Measurements from ENCODE around the gene COQ8A. TPM values are rescaled to one million over a fixed set of nuclear protein-coding genes. Genes with fewer than 3 reads are reported as not detected.
"Not testable (repeated sequence)": the region's sequence is repeated elsewhere in the genome, so short reads cannot be mapped to it uniquely, and the experiment has no call there.

The COQ8A gene
- total RNA-seq, 6 experiments from 2014 or later, result 51.6 to 78.1 (median 69.6) TPM

DNA sequence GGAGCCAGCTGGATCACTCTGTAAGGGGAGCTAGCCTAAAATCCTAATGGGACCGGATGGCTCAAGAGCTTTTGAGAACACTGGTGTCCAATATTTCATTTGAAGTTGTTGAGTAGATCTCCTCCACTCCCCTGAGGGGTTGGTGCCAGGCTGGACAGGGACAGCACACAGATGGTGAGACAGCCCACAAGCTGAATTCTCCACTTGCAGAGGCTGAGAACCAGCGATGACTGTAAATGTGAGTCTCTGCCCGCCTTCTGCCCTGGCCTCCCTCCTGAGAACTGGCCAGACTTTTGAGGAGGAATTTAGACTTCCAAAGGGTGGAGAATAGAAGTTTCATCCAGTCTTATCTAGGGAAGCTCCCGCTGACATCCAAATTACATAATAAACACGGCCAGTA is 20.5 kb upstream of the COQ8A start:
- Histone ChIP-seq H3K36me3 (no peaks in the 10 kb centered on the region), H3K27me3 (no peaks in the 10 kb centered on the region), H3K9me3 (no peaks in the 10 kb centered on the region), H3K4me3 (no peak overlapping the region), H3K4me1 (peaks cover 0 to 14% (median 0%) of the 10 kb centered on the region in 4 donors), H3K27ac (no peak overlapping the region)
- no peak for ATAC-seq
- intact Hi-C loops (cut with DNase I), result no loop called here
- DNase-seq, result no peak
- TF ChIP-seq POLR2A (IDR thresholded peaks at IDR 0.05), result no peak
- TF ChIP-seq, protein P1, sequence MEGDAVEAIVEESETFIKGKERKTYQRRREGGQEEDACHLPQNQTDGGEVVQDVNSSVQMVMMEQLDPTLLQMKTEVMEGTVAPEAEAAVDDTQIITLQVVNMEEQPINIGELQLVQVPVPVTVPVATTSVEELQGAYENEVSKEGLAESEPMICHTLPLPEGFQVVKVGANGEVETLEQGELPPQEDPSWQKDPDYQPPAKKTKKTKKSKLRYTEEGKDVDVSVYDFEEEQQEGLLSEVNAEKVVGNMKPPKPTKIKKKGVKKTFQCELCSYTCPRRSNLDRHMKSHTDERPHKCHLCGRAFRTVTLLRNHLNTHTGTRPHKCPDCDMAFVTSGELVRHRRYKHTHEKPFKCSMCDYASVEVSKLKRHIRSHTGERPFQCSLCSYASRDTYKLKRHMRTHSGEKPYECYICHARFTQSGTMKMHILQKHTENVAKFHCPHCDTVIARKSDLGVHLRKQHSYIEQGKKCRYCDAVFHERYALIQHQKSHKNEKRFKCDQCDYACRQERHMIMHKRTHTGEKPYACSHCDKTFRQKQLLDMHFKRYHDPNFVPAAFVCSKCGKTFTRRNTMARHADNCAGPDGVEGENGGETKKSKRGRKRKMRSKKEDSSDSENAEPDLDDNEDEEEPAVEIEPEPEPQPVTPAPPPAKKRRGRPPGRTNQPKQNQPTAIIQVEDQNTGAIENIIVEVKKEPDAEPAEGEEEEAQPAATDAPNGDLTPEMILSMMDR (IDR thresholded peaks at IDR 0.05), result no peak
- 83% methylated on average over 2 of the region's 5 CpGs for WGBS (ENCODE audit: insufficient coverage, low coverage, low lambda C conversion rate, missing lambda C conversion rate)

DNA sequence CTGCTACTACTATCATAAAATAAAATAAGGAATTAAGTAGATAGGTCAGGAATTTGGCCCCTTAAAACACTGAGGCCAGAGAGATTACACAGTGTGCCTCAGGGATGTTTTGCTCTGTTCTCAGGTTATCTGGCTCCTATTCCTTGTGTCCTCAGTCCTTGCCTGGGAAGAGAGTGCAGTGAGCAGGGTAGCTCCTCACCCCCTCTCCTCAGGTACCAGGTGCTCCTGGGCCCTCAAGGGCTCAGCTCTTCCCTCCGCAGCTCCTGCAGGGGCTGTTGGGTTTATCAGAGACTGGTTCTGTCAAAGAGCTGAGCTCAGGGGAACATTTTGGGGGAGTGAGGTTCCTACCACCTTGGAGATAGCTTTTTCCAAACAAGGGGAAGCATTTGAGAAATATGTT is 20.1 kb upstream of the COQ8A start:
- H3K4me1 ChIP-seq, result peaks cover 0 to 14% (median 0%) of the 10 kb centered on the region in 4 donors
- no CpG with 5 or more reads among the region's 1 CpG for WGBS (ENCODE audit: insufficient coverage, low coverage, low lambda C conversion rate, missing lambda C conversion rate)
- peak overlapping the region in 1 of 3 donors; percentile 45 for H3K27ac ChIP-seq
- no peak overlapping the region for H3K4me3 ChIP-seq
- no peaks in the 10 kb centered on the region for H3K36me3 ChIP-seq
- DNase-seq (no peak), ATAC-seq (peak in 1 of 4 donors; percentile 22)
- H3K9me3 ChIP-seq, result no peaks in the 10 kb centered on the region
- intact Hi-C loops (cut with DNase I), result no loop called here
- TF ChIP-seq, protein P1 (IDR thresholded peaks at IDR 0.05), result no peak
- no peak for TF ChIP-seq POLR2A (IDR thresholded peaks at IDR 0.05)
- no peaks in the 10 kb centered on the region for H3K27me3 ChIP-seq

DNA sequence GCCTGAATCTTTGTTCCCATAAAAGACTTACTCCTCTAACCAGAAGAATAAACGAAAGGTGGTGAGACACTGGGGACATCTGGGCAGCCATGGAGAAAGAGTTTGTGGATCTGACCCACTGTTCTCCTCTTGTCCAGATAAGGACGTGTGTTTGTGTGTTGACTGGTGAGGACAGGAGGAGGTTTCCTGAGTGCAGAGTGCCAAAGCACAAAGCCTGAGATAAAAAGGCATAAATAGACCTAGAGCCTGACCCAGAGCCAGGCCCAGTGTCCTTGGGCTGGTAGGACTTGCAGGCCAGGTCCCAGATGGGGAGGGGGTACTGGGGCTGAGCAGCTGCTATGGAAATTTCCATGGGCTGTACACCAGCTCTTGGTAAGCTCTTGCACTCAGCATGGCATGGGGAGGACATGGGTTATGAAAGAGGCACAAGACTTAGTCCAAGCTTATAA is 19.6 kb upstream of the COQ8A start:
- TF ChIP-seq, protein P1 (IDR thresholded peaks at IDR 0.05), result no peak
- TF ChIP-seq POLR2A (IDR thresholded peaks at IDR 0.05), result no peak
- H3K36me3 ChIP-seq, result no peaks in the 10 kb centered on the region
- no peaks in the 10 kb centered on the region for H3K9me3 ChIP-seq
- peak in 2 of 3 donors; percentile 49 to 63 for DNase-seq
- intact Hi-C loops (cut with DNase I), result no loop called here
- no peaks in the 10 kb centered on the region for H3K27me3 ChIP-seq
- ATAC-seq, result peak in 3 of 4 donors; percentile 75 to 92 (median 81)
- H3K4me1 ChIP-seq, result peaks cover 0 to 14% (median 0%) of the 10 kb centered on the region in 4 donors
- WGBS (ENCODE audit: insufficient coverage, low coverage, low lambda C conversion rate, missing lambda C conversion rate), result 46% methylated on average over 2 of the region's 2 CpGs
- no peak overlapping the region for H3K4me3 ChIP-seq
- peak overlapping the region in 2 of 3 donors; percentile 34 to 45 for H3K27ac ChIP-seq

DNA sequence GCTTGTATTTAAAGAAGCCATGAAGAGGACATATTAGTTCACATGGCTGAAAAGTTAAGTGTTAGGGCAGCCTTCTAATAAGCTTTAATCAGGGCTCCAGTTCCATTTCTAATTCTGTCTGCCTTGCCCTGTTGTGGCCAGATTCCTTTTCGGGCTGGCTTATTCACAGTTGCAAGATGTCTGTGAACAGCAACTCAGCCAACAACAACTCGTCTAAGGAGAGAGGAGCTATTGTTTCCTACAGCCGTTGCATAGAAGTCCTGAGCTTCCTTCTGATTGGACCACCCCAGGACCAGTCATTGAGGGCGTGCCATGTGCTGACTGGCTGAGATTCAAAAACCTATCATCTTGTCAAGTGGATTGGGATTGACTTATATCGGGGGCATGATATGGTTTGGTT is 18.6 kb upstream of the COQ8A start:
- TF ChIP-seq, protein P1 (IDR thresholded peaks at IDR 0.05), result no peak
- TF ChIP-seq POLR2A (IDR thresholded peaks at IDR 0.05), result no peak
- peaks cover 0 to 14% (median 0%) of the 10 kb centered on the region in 4 donors for H3K4me1 ChIP-seq
- ATAC-seq, result no peak
- H3K27me3 ChIP-seq, result no peaks in the 10 kb centered on the region
- 84% methylated on average over 3 of the region's 5 CpGs for WGBS (ENCODE audit: insufficient coverage, low coverage, low lambda C conversion rate, missing lambda C conversion rate)
- no peak overlapping the region for H3K4me3 ChIP-seq
- DNase-seq, result no peak
- H3K27ac ChIP-seq, result no peak overlapping the region
- H3K36me3 ChIP-seq, result no peaks in the 10 kb centered on the region
- intact Hi-C loops (cut with DNase I), result no loop called here
- H3K9me3 ChIP-seq, result no peaks in the 10 kb centered on the region

DNA sequence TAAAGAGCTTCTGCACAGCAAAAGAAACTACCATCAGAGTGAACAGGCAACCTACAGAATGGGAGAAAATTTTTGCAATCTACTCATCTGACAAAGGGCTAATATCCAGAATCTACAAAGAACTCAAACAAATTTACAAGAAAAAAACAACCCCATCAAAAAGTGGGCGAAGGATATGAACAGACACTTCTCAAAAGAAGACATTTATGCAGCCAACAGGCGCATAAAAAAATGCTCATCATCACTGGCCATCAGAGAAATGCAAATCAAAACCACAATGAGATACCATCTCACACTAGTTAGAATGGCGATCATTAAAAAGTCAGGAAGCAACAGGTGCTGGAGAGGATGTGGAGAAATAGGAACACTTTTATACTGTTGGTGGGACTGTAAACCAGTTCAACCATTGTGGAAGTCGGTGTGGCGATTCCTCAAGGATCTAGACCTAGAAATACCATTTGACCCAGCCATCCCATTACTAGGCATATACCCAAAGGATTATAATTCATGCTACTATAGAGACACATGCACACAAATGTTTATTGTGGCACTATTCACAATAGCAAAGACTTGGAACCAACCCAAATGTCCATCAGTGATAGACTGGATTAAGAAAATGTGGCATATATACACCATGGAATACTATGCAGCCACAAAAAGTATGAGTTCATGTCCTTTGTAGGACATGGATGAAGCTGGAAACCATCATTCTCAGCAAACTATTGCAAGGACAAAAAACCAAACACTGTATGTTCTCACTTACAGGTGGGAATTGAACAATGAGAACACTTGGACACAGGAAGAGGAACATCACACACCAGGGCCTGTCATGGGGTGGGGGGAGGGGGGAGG is 10.6 kb upstream of the COQ8A start:
- H3K36me3 ChIP-seq; H3K4me1 ChIP-seq; ATAC-seq; H3K9me3 ChIP-seq; H3K27ac ChIP-seq; DNase-seq; H3K4me3 ChIP-seq; intact Hi-C loops (cut with DNase I); H3K27me3 ChIP-seq: not testable (repeated sequence)
- 88% methylated on average over 5 of the region's 5 CpGs for WGBS (ENCODE audit: insufficient coverage, low coverage, low lambda C conversion rate, missing lambda C conversion rate)
